Stimulated activated CD8-positive, alpha-beta memory T cell treated with anti-CD3 and anti-CD28 coated beads, Interleukin-2, amount 100 ng/mL, for 48 hours (primary cell): ENCODE data around the gene RBM27.
"Not testable (repeated sequence)": the region's sequence is repeated elsewhere in the genome, so short reads cannot be mapped to it uniquely, and the experiment has no call there.

ENCODE experiments used
- DNase-seq, 2 donors: peaks; one replicate each; pipeline ENCODE4 v3.0.0-alpha.2; 2020; ENCODE audit warnings: low read depth in 2 of 2

The RBM27 gene

GRCh38 chr5:146205499-146206202 lies 2.2 kb downstream of the RBM27 start:
- DNase-seq: no peak

- DNase-seq: no peak
These were observed 2.9 kb downstream of the RBM27 start for GRCh38 chr5:146206257-146206656.

GRCh38 chr5:146208916-146209522 lies 5.6 kb downstream of the RBM27 start:
- DNase-seq: no peak

- DNase-seq: no peak
These were observed 6.3 kb downstream of the RBM27 start for GRCh38 chr5:146209714-146210113.

GRCh38 chr5:146210810-146211209 lies 7.4 kb downstream of the RBM27 start:
- not testable (repeated sequence) for DNase-seq

- DNase-seq: no peak
These were observed 9.9 kb downstream of the RBM27 start for GRCh38 chr5:146213210-146213826.

- not testable (repeated sequence) for DNase-seq
These were observed 11.5 kb downstream of the RBM27 start for GRCh38 chr5:146214881-146215280.

GRCh38 chr5:146218168-146218567 lies 14.8 kb downstream of the RBM27 start:
- no peak for DNase-seq

GRCh38 chr5:146219243-146219642 lies 15.8 kb downstream of the RBM27 start:
- DNase-seq: no peak

GRCh38 chr5:146221234-146221633 lies 17.8 kb downstream of the RBM27 start:
- no peak for DNase-seq

- DNase-seq: no peak
These were observed 18.6 kb downstream of the RBM27 start for GRCh38 chr5:146222005-146222404.

- no peak for DNase-seq
These were observed 19.8 kb downstream of the RBM27 start for GRCh38 chr5:146223179-146223578.

- no peak for DNase-seq
These were observed 25.8 kb downstream of the RBM27 start for GRCh38 chr5:146229222-146229621.

GRCh38 chr5:146232223-146232622 lies 28.8 kb downstream of the RBM27 start:
- no peak for DNase-seq

- no peak for DNase-seq
These were observed 30.0 kb downstream of the RBM27 start for GRCh38 chr5:146233441-146233840.

GRCh38 chr5:146238973-146239372 lies 35.6 kb downstream of the RBM27 start:
- DNase-seq: no peak

- DNase-seq: no peak
These were observed 37.5 kb downstream of the RBM27 start for GRCh38 chr5:146240951-146241350.

GRCh38 chr5:146243247-146243646 lies 39.8 kb downstream of the RBM27 start:
- no peak for DNase-seq

- no peak for DNase-seq
These were observed 45.2 kb downstream of the RBM27 start for GRCh38 chr5:146248561-146248960.

- DNase-seq: no peak
These were observed 46.4 kb downstream of the RBM27 start for GRCh38 chr5:146249801-146250200.
